ENCODE data around the gene VPS33B.

- no peak for TF ChIP-seq CTCF (conservative IDR thresholded peaks at IDR 0.05; ENCODE audit: low read length)
- TF ChIP-seq EZH2phosphoT487 (IDR thresholded peaks at IDR 0.05; ENCODE audit: borderline replicate concordance) = no peak
These were observed 52.1 kb downstream of the VPS33B start for GRCh38 chr15:90970274-90970673.

Data from Loucy (cell line).